ENCODE measurements around the gene GGT7. TPM values are rescaled to one million over a fixed set of nuclear protein-coding genes. Genes with fewer than 3 reads are reported as not detected.

The GGT7 gene
- total and polyA plus RNA-seq, 9 of the 15 experiments (the other 6 are each of a cell fraction or from before 2014, with no cell fraction given) = 0.04 to 18.3 (median 5.9) TPM

GRCh38 chr20:34875642-34876405 is 3.2 kb upstream of the GGT7 start:
- Histone ChIP-seq H2AFZ (ENCODE audit: low read depth, low read length) (peak overlapping the region; percentile 89), H3K79me2 (ENCODE audit: control insufficient read depth, insufficient read depth, low read length) (peaks cover 53% of the 10 kb centered on the region), H4K20me1 (replicated peaks; ENCODE audit: control insufficient read depth, insufficient read depth, low read length) (no peaks in the 10 kb centered on the region), H3K27ac (ENCODE audit: extremely low read depth, low read depth, low read length) (peak overlapping the region; percentile 44), H3K27me3 (ENCODE audit: control insufficient read depth in 2 of 2, insufficient read depth in 2 of 2, low read length in 2 of 2) (no peaks in the 10 kb centered on the region; a peak in 1 of 5 replicates), H3K9me3 (replicated peaks; ENCODE audit: control insufficient read depth, insufficient read depth, low read depth, low read length) (no peaks in the 10 kb centered on the region), H3K9me1 (ENCODE audit: control insufficient read depth, insufficient read depth, low read length) (no peaks in the 10 kb centered on the region), H3K9ac (ENCODE audit: insufficient read depth in 1 of 2, low read depth in 2 of 2, low read length in 2 of 2) (peak overlapping the region in 1 of 2 experiments; percentile 24; a peak in 3 of 4 replicates), H3K4me1 (replicated peaks in 1 of 2; ENCODE audit: control insufficient read depth in 2 of 2, insufficient read depth in 2 of 2, low read length in 2 of 2) (peaks cover 46 to 49% of the 10 kb centered on the region in 2 experiments; a peak in 4 of 5 replicates), H3K4me3 (peak overlapping the region; percentile 90), H3K36me3 (ENCODE audit: control insufficient read depth, insufficient read depth, low read length) (peaks cover 7% of the 10 kb centered on the region; the same call in 2 of the 3 replicates), H3K4me2 (ENCODE audit: insufficient read depth, low read length) (peak overlapping the region; percentile 83)
- ATAC-seq (peak; percentile 86), FAIRE-seq (no peak), DNase-seq (ENCODE audit: extremely low read depth in 1 of 4, low spot score in 3 of 4) (peak in 3 of 4 experiments; percentile 93 to 99 (median 94))
- CTCF ChIA-PET (ENCODE audit: low intra/inter-chr PET ratio) = interaction anchor here (0.5 to 0.7 kb wide), 2 partner anchors 50 to 340 kb away, joined by 3 to 7 read pairs; partner anchors contain the start of gene NCOA6
- POLR2A ChIA-PET = interaction anchor here (0.5 to 2.8 kb wide), 9 partner anchors 12 to 1406 kb away, joined by 3 to 14 read pairs (median 4); partner anchors contain the start of gene NCOA6
- intact Hi-C loops (cut with micrococcal nuclease) (loop anchor here (10.0 kb wide), 1 partner anchor 389 kb away; no protein-coding TSS in a partner anchor), in situ Hi-C loops (cut with MboI) (no loop called here)
- 9% methylated on average over 12 of the region's 20 CpGs for WGBS (ENCODE audit: insufficient coverage, low coverage, missing lambda C conversion rate)
- no TSS peak for BruUV-seq (replicated peaks)
- TF ChIP-seq ZNF592 (IDR thresholded peaks at IDR 0.05) (no peak; the same call in 1 of the 2 replicates), SP1 (CRISPR knock-in tag; IDR thresholded peaks at IDR 0.05) (peak; percentile 81; the same call in 1 of the 2 replicates), ZBTB40 (IDR thresholded peaks at IDR 0.05) (peak; percentile 68), ZBTB40 (CRISPR knock-in tag; IDR thresholded peaks at IDR 0.05) (no peak)
